Gastrocnemius medialis (tissue), 4 donors: ENCODE results near the gene CNIH3.

ENCODE experiments used
- CTCF ChIP-seq, 5 experiments: fragments of 450-650 bp in 3 of 5; fragments of 200-600 bp in 2 of 5; sonication (generic) in 2 of 5; IDR thresholded peaks in 4 of 5; conservative IDR thresholded peaks in 1 of 5; 1 replicate in 4 of 5; 2 replicates in 1 of 5; pipeline ENCODE4 v1.5.1; 2016 to 2019; ENCODE audit warnings: antibody characterized with exemption in 5 of 5, mild to moderate bottlenecking in 3 of 5, moderate library complexity in 3 of 5
- POLR2A ChIP-seq, 2 donors: fragments of 450-650 bp; IDR thresholded peaks; one replicate each; pipeline ENCODE4 v1.6.1; 2017; ENCODE audit warnings: antibody characterized with exemption in 2 of 2, mild to moderate bottlenecking in 2 of 2, moderate library complexity in 2 of 2

- no peak for TF ChIP-seq POLR2A (IDR thresholded peaks at IDR 0.05)
- TF ChIP-seq CTCF (IDR thresholded peaks at IDR 0.05 in 4 of 5, conservative IDR thresholded peaks at IDR 0.05 in 1 of 5) = no peak
Observed at GRCh38 chr1:224616756-224617409, 766 bp downstream of the CNIH3 start.
